Measurements from ENCODE around the gene ANGPTL7. TPM values are rescaled to one million over a fixed set of nuclear protein-coding genes. Genes with fewer than 3 reads are reported as not detected.

The ANGPTL7 gene, protein sequence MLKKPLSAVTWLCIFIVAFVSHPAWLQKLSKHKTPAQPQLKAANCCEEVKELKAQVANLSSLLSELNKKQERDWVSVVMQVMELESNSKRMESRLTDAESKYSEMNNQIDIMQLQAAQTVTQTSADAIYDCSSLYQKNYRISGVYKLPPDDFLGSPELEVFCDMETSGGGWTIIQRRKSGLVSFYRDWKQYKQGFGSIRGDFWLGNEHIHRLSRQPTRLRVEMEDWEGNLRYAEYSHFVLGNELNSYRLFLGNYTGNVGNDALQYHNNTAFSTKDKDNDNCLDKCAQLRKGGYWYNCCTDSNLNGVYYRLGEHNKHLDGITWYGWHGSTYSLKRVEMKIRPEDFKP
- 2.4 TPM in 1 of 2 replicates, not detected in the other for total RNA-seq (2012; rRNA removed)

DNA sequence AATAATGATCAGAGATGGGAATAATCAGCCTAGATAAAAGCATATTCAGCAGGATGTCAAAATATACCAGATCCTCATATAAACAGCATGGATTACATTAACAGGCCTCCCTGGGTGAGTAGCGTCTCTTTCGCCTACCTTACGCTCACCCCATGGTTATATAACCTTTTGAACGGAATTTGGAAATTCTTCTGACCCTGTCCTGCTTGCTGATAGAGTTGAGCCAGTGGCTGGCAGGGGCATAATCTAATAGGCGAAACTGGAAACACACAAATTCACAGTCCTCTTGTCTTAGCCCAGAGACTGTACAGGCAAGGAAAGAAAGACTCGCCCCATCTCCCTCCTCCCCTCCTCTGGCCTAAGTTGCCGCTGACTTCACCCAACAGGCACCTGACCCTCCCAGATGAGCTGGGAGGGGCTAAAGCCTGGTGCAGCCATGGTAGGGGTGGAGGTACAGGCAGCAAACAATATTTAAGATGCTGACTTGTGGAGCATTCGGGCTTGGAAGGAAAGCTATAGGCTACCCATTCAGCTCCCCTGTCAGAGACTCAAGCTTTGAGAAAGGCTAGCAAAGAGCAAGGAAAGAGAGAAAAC lies at the start of gene ANGPTL7:
ANGPTL7 (plus strand) TSS at position 498 of the 594 bp plus-strand sequence. CDS start 225 bp downstream, outside the sequence.
- H3K36me3 ChIP-seq (ENCODE audit: insufficient read depth, low read length) = peaks cover 32% of the 10 kb centered on the region
- H3K9me3 ChIP-seq (replicated peaks; ENCODE audit: low read length) = no peaks in the 10 kb centered on the region
- no peak within 1 kb of the TSS for H3K9ac ChIP-seq (ENCODE audit: low read depth, low read length)
- no peaks in the 10 kb centered on the region for H3K4me1 ChIP-seq (ENCODE audit: control insufficient read depth, insufficient read depth, low read length)
- no peak within 1 kb of the TSS for H3K4me2 ChIP-seq (ENCODE audit: low read length)
- H3K27me3 ChIP-seq (ENCODE audit: control insufficient read depth, insufficient read depth, low read length) = no peaks in the 10 kb centered on the region
- no peak within 1 kb of the TSS for H3K4me3 ChIP-seq (ENCODE audit: low read length)

DNA sequence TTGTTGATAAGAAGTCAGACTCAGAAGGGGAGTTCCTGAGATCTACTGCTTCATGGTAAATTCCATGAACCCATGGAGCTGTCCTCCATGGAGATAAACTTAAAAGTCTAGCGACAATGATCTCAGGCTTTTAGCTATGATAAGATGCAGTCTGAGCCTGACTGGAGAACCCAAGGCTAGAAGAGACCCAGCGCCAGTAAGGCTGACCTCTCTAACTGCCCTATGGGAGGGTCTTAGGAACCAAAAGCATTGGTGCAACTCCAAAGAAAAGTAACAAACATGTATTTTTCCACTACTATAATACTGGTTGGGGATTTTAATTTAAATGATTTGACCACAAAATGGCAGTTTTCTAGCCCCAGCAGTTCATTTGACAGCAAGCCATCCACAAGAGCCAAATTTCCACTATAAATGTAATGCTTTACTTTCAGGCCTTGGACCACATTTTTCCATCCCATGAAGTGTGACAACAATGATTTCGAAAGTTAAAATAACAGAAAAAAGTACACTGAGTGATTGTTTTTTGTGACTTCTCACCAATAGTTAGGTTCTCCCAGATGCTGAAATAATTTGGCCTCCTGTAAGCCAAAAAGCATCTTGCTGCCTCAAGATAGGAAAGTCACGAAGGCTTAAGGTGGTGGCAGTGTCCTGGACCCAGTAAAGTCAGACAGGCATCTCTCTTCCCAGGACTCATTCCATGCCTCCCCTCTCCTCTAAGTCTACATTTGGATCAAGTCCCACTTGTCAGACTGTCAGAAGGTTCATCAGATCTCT lies 46.4 kb upstream of the ANGPTL7 start:
- H3K9ac ChIP-seq (ENCODE audit: low read depth, low read length) = no peak overlapping the region
- H3K27me3 ChIP-seq (ENCODE audit: control insufficient read depth, insufficient read depth, low read length) = no peaks in the 10 kb centered on the region
- H3K4me2 ChIP-seq (ENCODE audit: low read length) = no peak overlapping the region
- H3K4me3 ChIP-seq (ENCODE audit: low read length) = no peak overlapping the region
- peaks cover 27% of the 10 kb centered on the region for H3K4me1 ChIP-seq (ENCODE audit: control insufficient read depth, insufficient read depth, low read length)
- H3K36me3 ChIP-seq (ENCODE audit: insufficient read depth, low read length) = peaks cover 56% of the 10 kb centered on the region
- H3K9me3 ChIP-seq (replicated peaks; ENCODE audit: low read length) = no peaks in the 10 kb centered on the region

DNA sequence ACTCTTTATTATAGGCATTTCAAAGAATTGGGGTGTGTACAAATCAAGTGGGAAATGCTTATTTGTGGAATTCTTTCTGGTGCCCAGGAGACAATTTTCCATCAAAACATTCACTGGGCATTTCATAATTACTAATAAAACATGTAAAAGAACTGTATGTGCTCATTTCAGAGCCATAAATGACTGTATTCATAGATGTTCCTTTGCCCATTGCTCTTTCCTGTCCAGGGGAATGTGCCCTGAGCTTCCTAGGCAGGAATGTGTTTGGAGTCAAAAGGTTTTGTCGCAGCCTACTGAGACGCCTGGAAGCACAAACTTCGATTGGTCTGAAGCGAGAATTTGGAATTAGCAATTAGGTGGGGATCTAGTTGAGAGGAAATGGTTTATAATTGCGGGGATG lies 45.8 kb upstream of the ANGPTL7 start:
- Histone ChIP-seq H3K27me3 (ENCODE audit: control insufficient read depth, insufficient read depth, low read length) (no peaks in the 10 kb centered on the region), H3K9ac (ENCODE audit: low read depth, low read length) (no peak overlapping the region), H3K4me3 (ENCODE audit: low read length) (no peak overlapping the region), H3K36me3 (ENCODE audit: insufficient read depth, low read length) (peaks cover 53% of the 10 kb centered on the region), H3K4me2 (ENCODE audit: low read length) (no peak overlapping the region), H3K4me1 (ENCODE audit: control insufficient read depth, insufficient read depth, low read length) (peaks cover 26% of the 10 kb centered on the region), H3K9me3 (replicated peaks; ENCODE audit: low read length) (no peaks in the 10 kb centered on the region)

DNA sequence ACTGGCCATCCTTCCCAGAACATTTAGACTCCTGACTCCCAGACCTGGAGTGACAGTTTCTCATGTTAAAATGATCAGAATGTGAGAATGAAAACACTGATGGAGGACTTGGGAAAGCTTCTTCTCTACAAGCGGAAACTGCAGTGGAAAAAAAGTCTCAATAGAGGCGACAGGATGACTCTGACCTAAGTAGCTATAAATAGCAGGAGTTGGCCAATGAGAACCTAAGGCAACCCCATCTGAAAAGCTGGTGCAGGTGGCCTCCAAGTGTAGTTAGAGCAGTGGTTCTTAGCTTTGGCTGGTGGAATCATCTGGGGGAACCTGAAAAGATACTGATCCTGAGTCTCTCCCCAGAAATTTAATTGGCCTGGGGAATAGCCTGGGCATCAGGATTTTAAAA lies 45.2 kb upstream of the ANGPTL7 start:
- Histone ChIP-seq H3K9ac (ENCODE audit: low read depth, low read length) (no peak overlapping the region), H3K36me3 (ENCODE audit: insufficient read depth, low read length) (peaks cover 51% of the 10 kb centered on the region), H3K4me3 (ENCODE audit: low read length) (no peak overlapping the region), H3K4me2 (ENCODE audit: low read length) (no peak overlapping the region), H3K27me3 (ENCODE audit: control insufficient read depth, insufficient read depth, low read length) (no peaks in the 10 kb centered on the region), H3K9me3 (replicated peaks; ENCODE audit: low read length) (no peaks in the 10 kb centered on the region), H3K4me1 (ENCODE audit: control insufficient read depth, insufficient read depth, low read length) (peaks cover 21% of the 10 kb centered on the region)

DNA sequence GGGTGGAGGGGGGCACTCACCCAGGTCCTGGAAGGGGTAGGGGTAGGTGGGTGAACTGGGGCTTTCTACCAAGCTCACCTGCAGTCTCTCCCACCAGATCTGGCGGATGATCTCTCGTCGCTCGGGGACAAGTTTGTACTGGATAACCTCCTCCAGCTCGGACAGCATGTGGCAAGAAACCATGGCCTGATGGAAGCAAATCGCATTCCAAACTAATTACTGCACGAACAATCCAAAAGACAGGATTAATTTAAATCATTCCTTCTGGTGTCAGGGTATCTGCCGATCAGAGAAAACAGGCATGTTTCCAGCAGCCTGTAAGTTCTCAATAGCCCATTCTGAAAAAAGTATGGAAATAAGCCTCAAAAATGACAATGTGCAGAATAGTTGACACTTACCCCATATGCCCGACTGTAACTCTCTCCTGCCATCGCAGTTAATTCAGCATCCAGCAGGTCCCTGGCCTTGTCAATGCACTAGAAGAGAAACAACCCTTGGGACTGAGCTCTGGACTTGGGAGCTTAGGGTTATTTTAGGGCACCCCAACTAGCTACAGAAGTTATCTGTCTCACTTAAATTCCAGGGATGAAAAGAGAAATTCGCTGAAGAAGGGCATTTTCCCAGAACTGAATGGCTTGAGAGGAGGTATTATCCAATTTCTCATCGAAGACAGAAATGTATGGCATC lies 44.4 kb upstream of the ANGPTL7 start:
- Histone ChIP-seq H3K4me2 (ENCODE audit: low read length) (no peak overlapping the region), H3K4me3 (ENCODE audit: low read length) (no peak overlapping the region), H3K9ac (ENCODE audit: low read depth, low read length) (no peak overlapping the region), H3K4me1 (ENCODE audit: control insufficient read depth, insufficient read depth, low read length) (peaks cover 15% of the 10 kb centered on the region), H3K36me3 (ENCODE audit: insufficient read depth, low read length) (peaks cover 59% of the 10 kb centered on the region), H3K27me3 (ENCODE audit: control insufficient read depth, insufficient read depth, low read length) (no peaks in the 10 kb centered on the region), H3K9me3 (replicated peaks; ENCODE audit: low read length) (no peaks in the 10 kb centered on the region)

DNA sequence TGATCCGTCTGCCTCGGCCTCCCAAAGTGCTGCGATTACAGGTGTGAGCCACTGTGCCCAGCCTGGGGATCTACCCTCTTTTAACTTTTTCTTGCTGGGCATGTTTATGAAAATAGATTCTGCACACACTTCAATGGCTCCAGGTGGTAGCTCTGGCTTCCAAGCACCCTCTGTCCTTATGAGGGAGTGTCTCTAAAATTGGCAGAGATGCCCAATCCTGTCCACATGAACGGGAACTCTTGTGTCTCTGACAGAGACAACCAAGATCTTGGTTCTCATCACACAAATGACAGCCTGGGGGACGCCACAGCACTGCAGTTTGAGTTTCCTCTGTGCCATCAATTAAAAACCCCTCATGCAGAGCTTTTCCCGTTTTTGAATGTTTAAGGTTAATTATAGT lies 43.4 kb upstream of the ANGPTL7 start:
- no peak overlapping the region for H3K4me2 ChIP-seq (ENCODE audit: low read length)
- no peak overlapping the region for H3K9ac ChIP-seq (ENCODE audit: low read depth, low read length)
- no peaks in the 10 kb centered on the region for H3K9me3 ChIP-seq (replicated peaks; ENCODE audit: low read length)
- H3K4me1 ChIP-seq (ENCODE audit: control insufficient read depth, insufficient read depth, low read length) = peaks cover 15% of the 10 kb centered on the region
- no peaks in the 10 kb centered on the region for H3K27me3 ChIP-seq (ENCODE audit: control insufficient read depth, insufficient read depth, low read length)
- no peak overlapping the region for H3K4me3 ChIP-seq (ENCODE audit: low read length)
- peaks cover 62% of the 10 kb centered on the region for H3K36me3 ChIP-seq (ENCODE audit: insufficient read depth, low read length)

DNA sequence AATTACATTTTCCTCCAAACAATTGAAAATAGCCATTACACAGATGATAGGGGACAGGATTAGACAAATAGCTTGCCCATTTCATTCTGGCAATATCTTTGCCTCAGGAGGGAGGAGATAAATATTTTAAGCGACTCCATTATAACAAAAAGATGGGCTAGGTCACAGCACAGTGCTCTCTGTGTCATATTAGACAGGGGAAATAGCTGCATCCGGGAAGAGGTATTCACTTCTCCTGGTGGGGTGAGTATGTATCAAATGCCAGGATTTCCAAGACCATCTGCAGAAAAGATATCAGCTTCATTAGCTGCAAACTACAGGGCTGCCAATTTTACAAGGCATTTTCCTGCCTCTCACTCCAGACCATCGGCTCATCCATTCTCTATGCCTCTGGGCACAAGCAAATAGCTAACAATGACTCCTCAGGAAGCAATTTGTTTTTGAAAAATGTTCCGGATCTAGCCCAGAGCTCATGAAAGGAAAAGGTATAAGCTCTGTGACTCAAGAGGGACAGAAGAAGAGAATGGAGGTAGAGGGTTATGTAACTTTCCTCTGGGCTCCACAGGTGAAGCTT lies 41.9 kb upstream of the ANGPTL7 start:
- no peak overlapping the region for H3K4me2 ChIP-seq (ENCODE audit: low read length)
- no peaks in the 10 kb centered on the region for H3K27me3 ChIP-seq (ENCODE audit: control insufficient read depth, insufficient read depth, low read length)
- H3K4me1 ChIP-seq (ENCODE audit: control insufficient read depth, insufficient read depth, low read length) = peaks cover 22% of the 10 kb centered on the region
- H3K9ac ChIP-seq (ENCODE audit: low read depth, low read length) = no peak overlapping the region
- no peaks in the 10 kb centered on the region for H3K9me3 ChIP-seq (replicated peaks; ENCODE audit: low read length)
- H3K4me3 ChIP-seq (ENCODE audit: low read length) = no peak overlapping the region
- H3K36me3 ChIP-seq (ENCODE audit: insufficient read depth, low read length) = peaks cover 68% of the 10 kb centered on the region

DNA sequence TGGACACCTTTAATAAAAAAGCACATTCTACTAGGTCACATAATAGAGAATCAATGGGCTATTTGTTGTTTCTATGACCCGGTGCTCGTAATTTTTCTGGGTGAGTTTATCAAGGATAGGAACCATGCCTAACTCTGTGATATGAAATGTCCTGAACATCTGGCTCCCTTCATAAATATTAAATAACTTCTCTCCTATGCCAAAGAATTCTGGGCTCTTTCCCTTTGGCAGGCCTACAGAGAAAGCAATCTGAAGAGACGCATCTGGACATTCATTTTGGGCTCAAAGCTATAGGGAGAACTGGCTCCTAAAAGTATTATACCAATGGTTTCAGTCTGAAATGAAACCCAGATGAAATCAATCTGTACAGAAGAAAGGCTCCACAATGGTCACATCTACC lies 38.8 kb upstream of the ANGPTL7 start:
- H3K36me3 ChIP-seq (ENCODE audit: insufficient read depth, low read length) = peaks cover 55% of the 10 kb centered on the region
- H3K4me1 ChIP-seq (ENCODE audit: control insufficient read depth, insufficient read depth, low read length) = peaks cover 11% of the 10 kb centered on the region
- H3K9ac ChIP-seq (ENCODE audit: low read depth, low read length) = no peak overlapping the region
- H3K9me3 ChIP-seq (replicated peaks; ENCODE audit: low read length) = no peaks in the 10 kb centered on the region
- no peak overlapping the region for H3K4me3 ChIP-seq (ENCODE audit: low read length)
- H3K27me3 ChIP-seq (ENCODE audit: control insufficient read depth, insufficient read depth, low read length) = no peaks in the 10 kb centered on the region
- H3K4me2 ChIP-seq (ENCODE audit: low read length) = no peak overlapping the region

DNA sequence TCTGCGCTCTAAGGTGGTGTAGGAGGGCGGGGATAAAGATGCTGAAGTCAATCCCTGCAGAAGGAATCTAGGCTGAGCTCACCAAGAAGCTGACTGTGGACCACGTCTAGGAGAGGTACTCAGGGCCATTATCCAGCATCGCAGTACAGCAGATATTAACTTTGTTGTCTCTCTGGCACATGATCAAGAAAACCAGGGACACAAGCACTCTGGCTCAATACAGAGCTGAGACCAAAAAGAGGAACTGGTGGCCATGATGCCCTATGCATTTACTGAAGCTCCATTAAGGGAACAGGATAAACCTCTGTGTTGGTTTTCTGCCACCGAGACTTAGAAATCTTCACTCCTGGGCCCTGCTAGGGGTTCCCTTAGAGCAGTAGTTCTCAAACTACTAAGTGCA lies 38.0 kb upstream of the ANGPTL7 start:
- no peak overlapping the region for H3K9ac ChIP-seq (ENCODE audit: low read depth, low read length)
- H3K9me3 ChIP-seq (replicated peaks; ENCODE audit: low read length) = no peaks in the 10 kb centered on the region
- no peaks in the 10 kb centered on the region for H3K27me3 ChIP-seq (ENCODE audit: control insufficient read depth, insufficient read depth, low read length)
- H3K4me1 ChIP-seq (ENCODE audit: control insufficient read depth, insufficient read depth, low read length) = peaks cover 11% of the 10 kb centered on the region
- no peak overlapping the region for H3K4me3 ChIP-seq (ENCODE audit: low read length)
- H3K4me2 ChIP-seq (ENCODE audit: low read length) = no peak overlapping the region
- H3K36me3 ChIP-seq (ENCODE audit: insufficient read depth, low read length) = peaks cover 49% of the 10 kb centered on the region

DNA sequence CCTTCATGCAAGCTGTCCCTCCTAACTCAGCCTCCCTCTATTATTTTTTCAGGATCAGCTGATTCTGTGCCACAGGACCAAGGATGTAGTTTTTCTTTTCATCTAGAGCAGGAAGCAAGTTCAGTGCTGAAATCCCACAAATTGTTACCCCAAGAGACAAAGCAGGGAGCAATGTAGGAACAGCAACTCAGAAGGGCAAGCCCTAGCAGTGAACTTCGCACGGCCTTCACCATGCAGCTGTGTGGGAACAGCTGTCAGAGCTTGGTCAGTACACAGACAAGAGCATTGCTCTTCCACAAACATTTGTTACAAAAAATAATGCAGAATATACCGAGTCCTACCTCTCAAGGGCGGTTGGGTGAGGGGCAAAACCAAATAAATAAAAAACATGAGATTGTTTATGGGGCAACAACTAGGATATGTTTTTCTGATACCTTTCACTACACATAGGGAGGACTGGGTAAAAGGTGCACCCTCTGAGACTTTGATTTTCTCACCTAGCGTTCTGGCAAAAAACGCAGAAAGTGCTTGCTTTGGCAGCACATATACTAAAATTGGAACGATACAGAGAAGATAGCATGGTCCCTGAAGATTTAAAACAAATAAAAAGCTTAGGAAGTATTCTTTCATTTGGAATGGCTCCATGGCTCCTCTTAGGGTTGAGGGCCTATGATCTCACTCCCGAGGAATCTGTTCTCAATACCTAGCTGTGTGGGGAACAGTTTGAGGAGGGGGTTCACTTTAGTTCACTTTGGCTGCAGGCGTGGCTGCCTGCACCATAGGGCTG lies 37.1 kb upstream of the ANGPTL7 start:
- Histone ChIP-seq H3K4me2 (ENCODE audit: low read length) (no peak overlapping the region), H3K9ac (ENCODE audit: low read depth, low read length) (no peak overlapping the region), H3K9me3 (replicated peaks; ENCODE audit: low read length) (no peaks in the 10 kb centered on the region), H3K27me3 (ENCODE audit: control insufficient read depth, insufficient read depth, low read length) (no peaks in the 10 kb centered on the region), H3K4me1 (ENCODE audit: control insufficient read depth, insufficient read depth, low read length) (peaks cover 11% of the 10 kb centered on the region), H3K4me3 (ENCODE audit: low read length) (no peak overlapping the region), H3K36me3 (ENCODE audit: insufficient read depth, low read length) (peaks cover 50% of the 10 kb centered on the region)

Data from skeletal muscle satellite cell (primary cell).